Measurements from ENCODE around the gene ADARB2. TPM values are rescaled to one million over a fixed set of nuclear protein-coding genes. Genes with fewer than 3 reads are reported as not detected.

Gene ADARB2
- total and polyA plus RNA-seq, 7 donors, result 0.05 to 0.39 (median 0.15) TPM; not detected in 2

- peaks cover 0 to 21% (median 0%) of the 10 kb centered on the region in 3 donors for H3K27me3 ChIP-seq (ENCODE audit: insufficient read depth in 3 of 3, low read length in 2 of 3)
- 22 to 23% (median 23%) methylated on average over 13 to 14 of the region's 14 CpGs for WGBS, 3 donors
Observed at GRCh38 chr10:1377740-1378397, 359.5 kb downstream of the ADARB2 start.

GRCh38 chr10:1377231-1377630 lies 360.1 kb downstream of the ADARB2 start:
- no peak for TF ChIP-seq CTCF (IDR thresholded peaks at IDR 0.05)
- Histone ChIP-seq H3K36me3 (ENCODE audit: insufficient read depth in 1 of 2, low read depth in 1 of 2) (no peaks in the 10 kb centered on the region), H3K27ac (no peak overlapping the region), H3K27me3 (ENCODE audit: insufficient read depth in 3 of 3, low read length in 2 of 3) (peaks cover 0 to 14% (median 0%) of the 10 kb centered on the region in 3 donors), H3K9me3 (no peaks in the 10 kb centered on the region), H3K4me3 (no peak overlapping the region), H3K4me1 (no peaks in the 10 kb centered on the region)
- intact Hi-C loops (cut with DNase I), result no loop called here
- DNase-seq (no peak), ATAC-seq (no peak)
- WGBS, 3 donors, result 87 to 94% (median 90%) methylated on average over 6 of the region's 6 CpGs

More at GRCh38 chr10:1377740-1378397, 359.5 kb downstream of the ADARB2 start:
- H3K4me3 ChIP-seq, result no peak overlapping the region
- no peaks in the 10 kb centered on the region for H3K4me1 ChIP-seq
- no peak for DNase-seq
- no peak for ATAC-seq
- no peaks in the 10 kb centered on the region for H3K36me3 ChIP-seq (ENCODE audit: insufficient read depth in 1 of 2, low read depth in 1 of 2)
- intact Hi-C loops (cut with DNase I), result no loop called here
- no peaks in the 10 kb centered on the region for H3K9me3 ChIP-seq
- no peak overlapping the region for H3K27ac ChIP-seq
- no peak for TF ChIP-seq CTCF (IDR thresholded peaks at IDR 0.05)

GRCh38 chr10:1376384-1376945 lies 360.9 kb downstream of the ADARB2 start:
- Histone ChIP-seq H3K36me3 (ENCODE audit: insufficient read depth in 1 of 2, low read depth in 1 of 2) (no peaks in the 10 kb centered on the region), H3K4me1 (no peaks in the 10 kb centered on the region), H3K4me3 (no peak overlapping the region), H3K27ac (no peak overlapping the region), H3K27me3 (ENCODE audit: insufficient read depth in 3 of 3, low read length in 2 of 3) (peaks cover 0 to 12% (median 0%) of the 10 kb centered on the region in 3 donors), H3K9me3 (no peaks in the 10 kb centered on the region)
- no peak for TF ChIP-seq CTCF (IDR thresholded peaks at IDR 0.05)
- 70 to 71% (median 71%) methylated on average over 11 of the region's 11 CpGs for WGBS, 3 donors
- DNase-seq (no peak), ATAC-seq (no peak)
- intact Hi-C loops (cut with DNase I), result no loop called here

- no peak for TF ChIP-seq CTCF (IDR thresholded peaks at IDR 0.05)
- no peaks in the 10 kb centered on the region for H3K36me3 ChIP-seq (ENCODE audit: insufficient read depth in 1 of 2, low read depth in 1 of 2)
- intact Hi-C loops (cut with DNase I), result no loop called here
- no peak overlapping the region for H3K4me3 ChIP-seq
- H3K27ac ChIP-seq, result no peak overlapping the region
- DNase-seq, result no peak
- H3K9me3 ChIP-seq, result no peaks in the 10 kb centered on the region
- 84 to 86% (median 85%) methylated on average over 27 of the region's 27 CpGs for WGBS, 3 donors
- ATAC-seq, result no peak
- no peaks in the 10 kb centered on the region for H3K4me1 ChIP-seq
- peaks cover 0 to 12% (median 0%) of the 10 kb centered on the region in 3 donors for H3K27me3 ChIP-seq (ENCODE audit: insufficient read depth in 3 of 3, low read length in 2 of 3)
Observed at GRCh38 chr10:1375346-1376170, 361.8 kb downstream of the ADARB2 start.
